Epithelial cell of alveolus of lung (primary cell): ENCODE measurements around the gene CES5A. TPM values are rescaled to one million over a fixed set of nuclear protein-coding genes. Genes with fewer than 3 reads are reported as not detected.

ENCODE experiments used
- total RNA-seq: library from RNA; depleted of rRNA; stranded (reverse); fragments of >200 nt; gene quantifications from 2 replicates; pipeline ENCODE4 v1.2.1, GENCODE V29; 2015

Gene CES5A
- not detected in 2 replicates for total RNA-seq

DNA sequence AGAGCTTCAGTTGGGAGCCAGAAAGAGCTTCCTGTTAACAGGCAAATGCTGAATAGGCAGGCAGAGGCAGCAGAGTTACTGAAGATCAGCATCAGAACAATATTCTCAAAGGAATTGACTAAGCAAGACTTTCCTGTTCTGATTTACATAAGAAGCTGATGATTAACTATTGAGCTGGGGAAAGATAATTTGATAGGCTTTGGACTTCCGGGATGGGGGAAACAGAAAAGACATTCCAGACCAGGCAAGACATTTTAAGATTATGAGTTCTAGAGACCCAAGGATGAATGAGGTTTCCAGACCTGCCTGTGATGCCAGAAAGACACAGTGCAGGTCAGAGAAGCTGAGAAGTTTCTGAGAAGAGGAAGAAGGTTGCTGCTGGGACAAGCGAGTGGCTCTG lies at the start of gene CES5A:
CES5A (minus strand) TSS at position 101 of the 400 bp plus-strand sequence. CDS start 152 bp downstream, outside the sequence.

GRCh38 chr16:55832773-55833691 lies 42.1 kb downstream of the CES5A start, which contains the start of gene CES1:
CES1 (minus strand) TSS chr16:55833096; CDS start chr16:55833055, 41 bp downstream.

Other genes starting within 250 kb of the CES5A start
- gene SLC6A2, start 219.4 kb downstream of the CES5A start, total RNA-seq: not detected in 2 replicates
- 4.7 and 7.8 TPM in 2 replicates for gene CES1, start 42.3 kb downstream of the CES5A start, total RNA-seq